Nephron (organoid): Measurements from ENCODE around the gene TAF7.
"Not testable (repeated sequence)": the region's sequence is repeated elsewhere in the genome, so short reads cannot be mapped to it uniquely, and the experiment has no call there.

Experiments used
- H3K27ac Mint-ChIP-seq, 3 experiments: 2 replicates each; pipeline ENCODE4 v1.8.0; 2020; ENCODE audit warnings: mixed read lengths in 3 of 3, mild to moderate bottlenecking in 2 of 3, moderate library complexity in 1 of 3
- H3K27me3 Mint-ChIP-seq: 2 replicates; pipeline ENCODE4 v1.8.0; 2021; ENCODE audit warnings: low read depth, mild to moderate bottlenecking, moderate library complexity, mixed read lengths
- H3K36me3 Mint-ChIP-seq: 2 replicates; pipeline ENCODE4 v1.8.0; 2020; ENCODE audit warnings: low read depth, mixed read lengths
- H3K4me1 Mint-ChIP-seq: 2 replicates; pipeline ENCODE4 v1.8.0; 2020; ENCODE audit warnings: mixed read lengths
- H3K4me3 Mint-ChIP-seq, 3 experiments: 2 replicates each; pipeline ENCODE4 v1.8.0; 2020; ENCODE audit warnings: mild to moderate bottlenecking in 3 of 3, mixed read lengths in 3 of 3, moderate library complexity in 2 of 3
- H3K9me3 Mint-ChIP-seq: 2 replicates; pipeline ENCODE4 v1.8.0; 2020; ENCODE audit warnings: mixed read lengths
- TF ChIP-seq, protein P1 (sequence below), 3 experiments: fragments of 200-600 bp; sonication (generic); IDR thresholded peaks; one replicate each; pipeline ENCODE4 v1.5.0; 2021; ENCODE audit warnings: antibody characterized with exemption in 3 of 3; ENCODE audit not compliant: unreplicated experiment in 3 of 3

Gene TAF7

GRCh38 chr5:141342773-141343172 is 22.2 kb upstream of the TAF7 start:
- Mint-ChIP-seq H3K27me3 (peaks cover 4% of the 10 kb centered on the region), H3K27ac (no peak overlapping the region), H3K4me1 (no peaks in the 10 kb centered on the region), H3K36me3 (peaks cover 25% of the 10 kb centered on the region), H3K4me3 (no peak overlapping the region), H3K9me3 (peaks cover 72% of the 10 kb centered on the region)
- TF ChIP-seq, protein P1, sequence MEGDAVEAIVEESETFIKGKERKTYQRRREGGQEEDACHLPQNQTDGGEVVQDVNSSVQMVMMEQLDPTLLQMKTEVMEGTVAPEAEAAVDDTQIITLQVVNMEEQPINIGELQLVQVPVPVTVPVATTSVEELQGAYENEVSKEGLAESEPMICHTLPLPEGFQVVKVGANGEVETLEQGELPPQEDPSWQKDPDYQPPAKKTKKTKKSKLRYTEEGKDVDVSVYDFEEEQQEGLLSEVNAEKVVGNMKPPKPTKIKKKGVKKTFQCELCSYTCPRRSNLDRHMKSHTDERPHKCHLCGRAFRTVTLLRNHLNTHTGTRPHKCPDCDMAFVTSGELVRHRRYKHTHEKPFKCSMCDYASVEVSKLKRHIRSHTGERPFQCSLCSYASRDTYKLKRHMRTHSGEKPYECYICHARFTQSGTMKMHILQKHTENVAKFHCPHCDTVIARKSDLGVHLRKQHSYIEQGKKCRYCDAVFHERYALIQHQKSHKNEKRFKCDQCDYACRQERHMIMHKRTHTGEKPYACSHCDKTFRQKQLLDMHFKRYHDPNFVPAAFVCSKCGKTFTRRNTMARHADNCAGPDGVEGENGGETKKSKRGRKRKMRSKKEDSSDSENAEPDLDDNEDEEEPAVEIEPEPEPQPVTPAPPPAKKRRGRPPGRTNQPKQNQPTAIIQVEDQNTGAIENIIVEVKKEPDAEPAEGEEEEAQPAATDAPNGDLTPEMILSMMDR (IDR thresholded peaks at IDR 0.05; ENCODE audit: unreplicated experiment in 3 of 3) = no peak

DNA sequence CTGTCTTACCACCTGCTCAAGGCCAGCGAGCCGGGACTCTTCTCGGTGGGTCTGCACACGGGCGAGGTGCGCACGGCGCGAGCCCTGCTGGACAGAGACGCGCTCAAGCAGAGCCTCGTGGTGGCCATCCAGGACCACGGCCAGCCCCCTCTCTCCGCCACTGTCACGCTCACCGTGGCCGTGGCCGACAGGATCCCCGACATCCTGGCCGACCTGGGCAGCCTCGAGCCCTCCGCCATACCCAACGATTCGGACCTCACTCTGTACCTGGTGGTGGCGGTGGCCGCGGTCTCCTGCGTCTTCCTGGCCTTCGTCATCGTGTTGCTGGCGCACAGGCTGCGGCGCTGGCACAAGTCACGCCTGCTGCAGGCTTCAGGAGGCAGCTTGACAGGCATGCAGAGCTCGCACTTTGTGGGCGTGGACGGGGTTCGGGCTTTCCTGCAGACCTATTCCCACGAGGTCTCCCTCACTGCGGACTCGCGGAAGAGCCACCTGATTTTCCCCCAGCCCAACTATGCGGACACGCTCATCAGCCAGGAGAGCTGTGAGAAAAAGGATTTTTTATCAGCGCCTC is 20.3 kb upstream of the TAF7 start:
- not testable (repeated sequence) for H3K27me3 Mint-ChIP-seq, H3K27ac Mint-ChIP-seq, H3K4me1 Mint-ChIP-seq, H3K4me3 Mint-ChIP-seq
- peaks cover 22% of the 10 kb centered on the region for H3K36me3 Mint-ChIP-seq
- peaks cover 73% of the 10 kb centered on the region for H3K9me3 Mint-ChIP-seq

DNA sequence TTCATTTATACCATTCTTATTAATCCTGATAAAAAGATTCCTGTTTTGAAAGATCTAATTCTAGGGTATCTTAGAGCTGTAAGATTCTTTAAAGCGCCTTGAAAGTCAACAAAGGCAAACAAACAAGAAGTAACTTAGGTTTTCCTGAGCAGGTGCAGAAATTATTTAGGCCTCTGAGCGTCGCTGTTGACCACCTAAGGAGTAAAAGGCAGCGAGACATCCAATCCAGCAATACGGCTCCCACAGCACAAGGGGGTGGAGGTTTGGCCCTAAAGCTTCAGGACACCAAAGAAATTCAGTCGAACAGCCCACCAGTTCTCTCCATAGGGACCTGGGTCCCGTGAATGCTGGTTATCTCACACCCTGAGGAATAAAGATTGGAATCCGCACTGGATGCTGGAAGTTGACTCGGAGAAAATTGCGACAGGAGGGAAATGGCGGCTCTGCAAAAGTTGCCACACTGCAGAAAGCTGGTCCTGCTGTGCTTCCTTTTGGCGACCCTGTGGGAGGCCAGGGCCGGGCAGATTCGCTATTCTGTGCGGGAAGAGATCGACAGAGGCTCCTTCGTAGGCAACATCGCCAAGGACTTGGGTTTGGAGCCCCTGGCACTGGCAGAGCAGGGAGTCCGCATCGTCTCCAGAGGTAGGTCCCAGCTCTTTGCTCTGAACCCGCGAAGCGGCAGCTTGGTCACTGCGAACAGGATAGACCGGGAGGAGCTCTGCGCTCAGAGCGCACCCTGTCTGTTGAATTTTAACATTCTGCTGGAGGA is 18.1 kb upstream of the TAF7 start, which contains the start of gene PCDHGA2:
Gene PCDHGA2, plus strand, starts transcription at position 223 of the 769 bp plus-strand sequence.
- no peaks in the 10 kb centered on the region for H3K4me1 Mint-ChIP-seq
- no peaks in the 10 kb centered on the region for H3K27me3 Mint-ChIP-seq
- H3K27ac Mint-ChIP-seq = no peak within 1 kb of the TSS
- TF ChIP-seq, protein P1 (IDR thresholded peaks at IDR 0.05; ENCODE audit: unreplicated experiment in 3 of 3) = no peak
- H3K9me3 Mint-ChIP-seq = peaks cover 70% of the 10 kb centered on the region
- peaks cover 17% of the 10 kb centered on the region for H3K36me3 Mint-ChIP-seq
- H3K4me3 Mint-ChIP-seq = no peak within 1 kb of the TSS

- H3K9me3 Mint-ChIP-seq = peaks cover 64% of the 10 kb centered on the region
- H3K27me3 Mint-ChIP-seq, H3K4me3 Mint-ChIP-seq, H3K27ac Mint-ChIP-seq, H3K36me3 Mint-ChIP-seq, H3K4me1 Mint-ChIP-seq: not testable (repeated sequence)
Measured at GRCh38 chr5:141332571-141332970, 12.0 kb upstream of the TAF7 start.

GRCh38 chr5:141330299-141331080 is 9.9 kb upstream of the TAF7 start, which contains the start of gene PCDHGA1:
Gene PCDHGA1, plus strand, starts transcription at chr5:141330514.
- H3K4me1 Mint-ChIP-seq = no peaks in the 10 kb centered on the region
- H3K27ac Mint-ChIP-seq = no peak within 1 kb of the TSS
- no peaks in the 10 kb centered on the region for H3K27me3 Mint-ChIP-seq
- H3K4me3 Mint-ChIP-seq = no peak within 1 kb of the TSS
- TF ChIP-seq, protein P1 (IDR thresholded peaks at IDR 0.05; ENCODE audit: unreplicated experiment in 3 of 3) = no peak
- H3K9me3 Mint-ChIP-seq = peaks cover 63% of the 10 kb centered on the region
- H3K36me3 Mint-ChIP-seq = peaks cover 20% of the 10 kb centered on the region

DNA sequence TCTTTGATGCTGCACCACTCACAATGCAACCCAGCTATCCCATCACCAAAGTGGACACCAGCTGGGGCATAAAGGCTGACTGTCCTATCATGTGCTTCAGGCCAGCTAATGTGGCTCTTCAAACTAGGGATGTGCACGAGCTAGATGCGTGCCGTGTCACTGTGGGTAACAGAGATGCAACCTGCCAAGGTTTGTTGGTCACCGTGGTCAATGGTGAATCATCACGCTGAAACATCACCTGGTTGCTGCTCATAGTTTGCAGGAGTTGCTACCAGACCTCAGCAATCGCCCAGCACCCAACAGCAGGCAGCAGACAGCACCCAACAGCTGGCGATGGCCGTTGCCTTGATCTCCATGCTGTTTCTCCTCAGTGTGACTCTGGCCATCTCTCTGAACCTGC is 7.6 kb upstream of the TAF7 start:
- H3K9me3 Mint-ChIP-seq = peaks cover 58% of the 10 kb centered on the region
- no peak overlapping the region for H3K4me3 Mint-ChIP-seq
- no peak overlapping the region for H3K27ac Mint-ChIP-seq
- no peaks in the 10 kb centered on the region for H3K27me3 Mint-ChIP-seq
- peaks cover 29% of the 10 kb centered on the region for H3K36me3 Mint-ChIP-seq
- TF ChIP-seq, protein P1 (IDR thresholded peaks at IDR 0.05; ENCODE audit: unreplicated experiment in 3 of 3) = no peak
- H3K4me1 Mint-ChIP-seq = no peaks in the 10 kb centered on the region
